Loucy (cell line): ENCODE measurements around the gene GPR61.

Experiments
- H2AFZ ChIP-seq: fragments of 200-600 bp; sonication (generic); 2 replicates; pipeline ENCODE4 v1.6.0; 2016; ENCODE audit warnings: antibody characterized with exemption, mild to moderate bottlenecking, low read length, moderate library complexity
- H3F3A ChIP-seq: fragments of 200-600 bp; 2 replicates; pipeline ENCODE4 v1.6.0; 2016; ENCODE audit warnings: antibody characterized with exemption, low read depth, mild to moderate bottlenecking
- H3K27me3 ChIP-seq: fragments of 200-600 bp; sonication (generic); 2 replicates; pipeline ENCODE4 v1.6.1; 2014; ENCODE audit warnings: low read length, mild to moderate bottlenecking; ENCODE audit not compliant: insufficient read depth, poor library complexity, severe bottlenecking
- H3K36me3 ChIP-seq: fragments of 200-600 bp; sonication (generic); 2 replicates; pipeline ENCODE4 v1.6.1; 2016; ENCODE audit warnings: low read length; ENCODE audit not compliant: insufficient read depth
- H3K4me1 ChIP-seq: fragments of 200-600 bp; sonication (generic); 2 replicates; pipeline ENCODE4 v1.5.1; 2014; ENCODE audit warnings: low read length, mild to moderate bottlenecking; ENCODE audit not compliant: insufficient read depth, poor library complexity, severe bottlenecking
- H3K4me2 ChIP-seq: fragments of 200-600 bp; sonication (generic); 2 replicates; pipeline ENCODE4 v1.6.0; 2014; ENCODE audit warnings: antibody characterized with exemption, low read length, low read depth, mild to moderate bottlenecking; ENCODE audit not compliant: poor library complexity, severe bottlenecking
- H3K4me3 ChIP-seq: fragments of 200-600 bp; sonication (generic); 2 replicates; pipeline ENCODE4 v1.5.1; 2014; ENCODE audit warnings: low read length, mild to moderate bottlenecking, mixed read lengths; ENCODE audit not compliant: poor library complexity, severe bottlenecking
- H3K79me2 ChIP-seq: fragments of 200-600 bp; sonication (generic); 2 replicates; pipeline ENCODE4 v1.6.1; 2014; ENCODE audit warnings: low read length; ENCODE audit not compliant: insufficient read depth
- H3K9ac ChIP-seq: fragments of 200-600 bp; sonication (generic); 2 replicates; pipeline ENCODE4 v1.6.0; 2014; ENCODE audit warnings: mild to moderate bottlenecking, low read depth, low read length, moderate library complexity; ENCODE audit not compliant: poor library complexity, severe bottlenecking
- H3K9me2 ChIP-seq: fragments of 200-600 bp; sonication (generic); replicated peaks from 2 replicates; pipeline ENCODE4 v1.6.1; 2016; ENCODE audit warnings: low read depth, low read length, mixed read lengths
- H3K9me3 ChIP-seq: fragments of 200-600 bp; sonication (generic); 2 replicates; pipeline ENCODE4 v1.6.1; 2014; ENCODE audit warnings: mild to moderate bottlenecking, antibody characterized with exemption, low read length, low read depth; ENCODE audit not compliant: insufficient read depth
- H4K20me1 ChIP-seq: fragments of 200-600 bp; sonication (generic); 2 replicates; pipeline ENCODE4 v1.6.0; 2014; ENCODE audit warnings: antibody characterized with exemption, low read length, mild to moderate bottlenecking; ENCODE audit not compliant: insufficient read depth, poor library complexity, severe bottlenecking
- CTCF ChIP-seq: fragments of 200-600 bp; sonication (generic); conservative IDR thresholded peaks from 2 replicates; pipeline ENCODE4 v1.5.1; 2014; ENCODE audit warnings: mild to moderate bottlenecking, antibody characterized with exemption, low read length
- EZH2phosphoT487 ChIP-seq: fragments of 200-600 bp; IDR thresholded peaks from 2 replicates; pipeline ENCODE4 v1.6.1; 2018; ENCODE audit warnings: antibody characterized with exemption, mild to moderate bottlenecking, moderate library complexity, borderline replicate concordance

Gene GPR61

DNA sequence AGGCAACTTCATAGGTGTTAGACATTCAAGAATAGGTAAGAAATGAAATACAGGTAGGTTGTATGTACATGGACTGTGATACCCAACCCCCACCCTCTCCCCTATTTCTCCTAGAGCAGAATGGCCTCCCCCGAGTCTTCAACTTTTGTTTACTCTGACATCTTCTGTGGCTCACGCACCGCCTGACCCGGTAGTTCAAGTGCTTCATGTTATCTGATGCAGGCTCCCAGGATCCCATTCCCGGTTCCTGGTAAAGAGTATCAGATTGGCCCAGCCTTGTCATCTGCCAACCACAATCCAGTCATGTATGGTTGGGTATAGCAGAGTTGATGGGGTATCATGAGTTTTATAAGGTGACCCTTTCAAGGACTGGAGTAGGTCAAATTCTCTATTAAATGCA, 17.8 kb downstream of the GPR61 start:
- no peaks in the 10 kb centered on the region for H3K36me3 ChIP-seq
- no peaks in the 10 kb centered on the region for H3K27me3 ChIP-seq
- H2AFZ ChIP-seq = no peak overlapping the region
- no peak for TF ChIP-seq CTCF
- H3K4me1 ChIP-seq = peaks cover 33% of the 10 kb centered on the region
- H3K9me3 ChIP-seq = no peaks in the 10 kb centered on the region
- no peak overlapping the region for H3K9ac ChIP-seq
- peaks cover 79% of the 10 kb centered on the region for H4K20me1 ChIP-seq
- no peaks in the 10 kb centered on the region for H3K9me2 ChIP-seq
- no peak overlapping the region for H3K4me2 ChIP-seq
- H3K4me3 ChIP-seq = no peak overlapping the region
- H3K79me2 ChIP-seq = peaks cover 99% of the 10 kb centered on the region
- no peaks in the 10 kb centered on the region; the same call in 1 of the 2 replicates for H3F3A ChIP-seq

DNA sequence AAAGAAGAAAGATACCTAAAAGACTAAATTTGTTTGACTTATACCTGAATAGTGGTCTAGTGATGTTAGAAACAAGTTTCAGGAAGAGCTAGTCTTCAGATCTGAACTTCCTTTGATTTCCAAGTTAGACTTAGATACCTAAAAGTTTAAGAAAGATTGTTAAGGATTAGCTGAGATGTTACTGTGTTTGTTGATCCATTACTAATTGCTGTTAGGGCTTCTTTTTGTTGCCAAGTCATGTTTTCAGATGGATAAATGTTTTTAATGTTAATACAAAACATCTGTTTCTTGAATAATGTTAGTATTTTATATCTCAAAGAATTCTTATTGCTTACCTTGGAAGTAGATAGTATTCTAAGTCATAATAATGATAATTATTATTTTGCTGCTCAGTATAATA, 20.3 kb downstream of the GPR61 start:
- Histone ChIP-seq H3K36me3 (no peaks in the 10 kb centered on the region), H4K20me1 (peaks cover 86% of the 10 kb centered on the region), H3K79me2 (peaks cover 99% of the 10 kb centered on the region), H3K27me3 (no peaks in the 10 kb centered on the region), H3K4me1 (peaks cover 38% of the 10 kb centered on the region), H3K9ac (peak overlapping the region; percentile 20), H2AFZ (no peak overlapping the region), H3K9me3 (no peaks in the 10 kb centered on the region), H3K4me2 (peak overlapping the region; percentile 17), H3F3A (no peaks in the 10 kb centered on the region; the same call in 1 of the 2 replicates), H3K4me3 (no peak overlapping the region), H3K9me2 (no peaks in the 10 kb centered on the region)
- TF ChIP-seq EZH2phosphoT487 (no peak), CTCF (no peak)

DNA sequence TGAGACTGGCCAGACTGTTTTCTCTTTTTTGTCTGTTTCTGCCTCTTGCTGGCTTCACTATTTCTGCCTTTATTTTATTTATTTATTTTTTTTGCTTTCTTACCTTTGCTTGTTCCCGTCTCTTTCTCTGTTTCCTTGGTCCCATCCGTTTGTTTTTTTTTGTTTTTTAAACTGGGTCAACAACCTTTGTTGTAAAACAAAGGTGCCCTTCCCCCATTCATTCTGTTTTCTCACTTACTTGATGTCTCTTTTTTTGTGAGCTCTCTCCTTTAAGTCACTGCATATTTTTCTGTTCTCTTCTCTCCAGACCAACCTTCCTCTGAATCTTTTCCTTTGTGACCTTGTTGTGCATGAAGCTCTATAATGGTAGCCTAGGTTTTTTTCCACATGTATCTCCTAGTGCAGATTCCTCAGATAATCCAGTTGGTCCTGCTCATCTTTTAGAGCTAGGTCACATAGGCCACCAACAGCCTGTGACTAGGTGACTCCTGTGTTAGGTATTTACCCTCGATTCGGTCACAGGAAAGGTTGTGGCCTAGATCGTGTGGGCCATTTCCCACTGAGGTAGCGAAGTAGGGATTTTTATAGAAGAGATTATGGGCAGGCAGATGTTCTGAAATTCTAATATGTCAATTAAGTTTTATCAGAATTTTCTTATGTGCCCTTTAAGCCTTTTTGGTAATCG, 24.7 kb downstream of the GPR61 start:
- no peak overlapping the region for H2AFZ ChIP-seq
- no peak overlapping the region for H3K9ac ChIP-seq
- no peaks in the 10 kb centered on the region for H3K36me3 ChIP-seq
- TF ChIP-seq EZH2phosphoT487 (no peak), CTCF (no peak)
- H3K4me2 ChIP-seq = no peak overlapping the region
- H3K27me3 ChIP-seq = no peaks in the 10 kb centered on the region
- H4K20me1 ChIP-seq = peaks cover 79% of the 10 kb centered on the region
- no peak overlapping the region for H3K4me3 ChIP-seq
- H3K79me2 ChIP-seq = peaks cover 99% of the 10 kb centered on the region
- no peaks in the 10 kb centered on the region for H3K9me2 ChIP-seq
- H3K4me1 ChIP-seq = peaks cover 27% of the 10 kb centered on the region
- H3K9me3 ChIP-seq = no peaks in the 10 kb centered on the region
- H3F3A ChIP-seq = no peaks in the 10 kb centered on the region
